Testis (tissue), 3 donors: ENCODE measurements around the gene FCRL3. TPM values are rescaled to one million over a fixed set of nuclear protein-coding genes. Genes with fewer than 3 reads are reported as not detected.

Source experiments
- DNase-seq: peaks from one replicate; pipeline ENCODE4 v3.0.0-alpha.2; 2019
- H3K27ac ChIP-seq, 2 donors: fragments of 200-600 bp; sonication (generic); one replicate each; pipeline ENCODE4 v1.5.1; 2019
- H3K27me3 ChIP-seq: fragments of 200-600 bp; sonication (generic); one replicate; pipeline ENCODE4 v1.5.1; 2019
- H3K36me3 ChIP-seq: fragments of 200-600 bp; sonication (generic); one replicate; pipeline ENCODE4 v1.5.1; 2017; ENCODE audit warnings: low read depth; ENCODE audit errors: missing control alignments
- H3K4me1 ChIP-seq: fragments of 200-600 bp; sonication (generic); one replicate; pipeline ENCODE4 v1.5.1; 2019
- H3K4me3 ChIP-seq, 2 donors: fragments of 200-600 bp; sonication (generic); one replicate each; pipeline ENCODE4 v1.5.1; 2017 to 2019
- H3K9me3 ChIP-seq: fragments of 200-600 bp; sonication (generic); one replicate; pipeline ENCODE4 v1.5.1; 2017
- CTCF ChIP-seq, 3 experiments: fragments of 450-650 bp in 2 of 3; fragments of 200-600 bp in 1 of 3; sonication (generic) in 1 of 3; IDR thresholded peaks; one replicate each; pipeline ENCODE4 v1.5.1; 2016 to 2019; ENCODE audit warnings: antibody characterized with exemption in 3 of 3, mild to moderate bottlenecking in 2 of 3, moderate library complexity in 1 of 3
- POLR2A ChIP-seq: fragments of 450-650 bp; IDR thresholded peaks from one replicate; pipeline ENCODE4 v1.6.1; 2017; ENCODE audit warnings: antibody characterized with exemption, mild to moderate bottlenecking, moderate library complexity
- WGBS, 2 donors: methylation state at CpG; one replicate each; pipeline ENCODE4 v1.1.5; 2018; 5-methylcytosine and 5-hydroxymethylcytosine counted together
- intact Hi-C: fragments of 100-400 bp; cut with DNase I; formaldehyde crosslinking; loops from one replicate; pipeline ENCODE4 v1.15.1; 2023; ENCODE audit warnings: low total_unique reads
- polyA plus RNA-seq: library from polyadenylated mRNA; stranded (reverse); fragments of 350-450 nt; fragmentation: Illumina TruSeq; extraction: RNeasy Lipid Tissue Mini Kit (QIAGEN cat#74804); gene quantifications from one replicate; pipeline ENCODE4 v1.2.3, GENCODE V29; 2014; ENCODE audit warnings: low read depth, low replicate concordance; ENCODE audit not compliant: insufficient read depth
- total RNA-seq, 2 donors: library from RNA; depleted of rRNA; stranded (reverse); fragments of >200 nt; gene quantifications; one replicate each; pipeline ENCODE4 v1.2.3, GENCODE V29; 2016

Gene FCRL3
- total and polyA plus RNA-seq, 3 donors from 2014 or later, result 0.19 to 0.86 (median 0.47) TPM

- no peaks in the 10 kb centered on the region for H3K9me3 ChIP-seq
- intact Hi-C loops, result no loop called here
- no peak overlapping the region for H3K27ac ChIP-seq
- H3K36me3 ChIP-seq, result no peaks in the 10 kb centered on the region
- H3K27me3 ChIP-seq, result no peaks in the 10 kb centered on the region
- no peak overlapping the region for H3K4me3 ChIP-seq
- no peak for DNase-seq
- 86 to 96% methylated on average over 5 of the region's 5 CpGs for WGBS, 2 donors
- TF ChIP-seq CTCF (IDR thresholded peaks at IDR 0.05) (no peak), POLR2A (no peak)
- H3K4me1 ChIP-seq, result no peaks in the 10 kb centered on the region
Measured at GRCh38 chr1:157715736-157716135, 15.2 kb upstream of the FCRL3 start.

- intact Hi-C loops, result no loop called here
- Histone ChIP-seq H3K9me3 (no peaks in the 10 kb centered on the region), H3K27ac (no peak overlapping the region), H3K36me3 (no peaks in the 10 kb centered on the region), H3K27me3 (no peaks in the 10 kb centered on the region), H3K4me1 (no peaks in the 10 kb centered on the region), H3K4me3 (no peak overlapping the region)
- TF ChIP-seq POLR2A (no peak), CTCF (IDR thresholded peaks at IDR 0.05) (no peak)
- no peak for DNase-seq
Measured at GRCh38 chr1:157711802-157712201, 11.2 kb upstream of the FCRL3 start.

GRCh38 chr1:157704878-157705277, 4.3 kb upstream of the FCRL3 start:
- intact Hi-C loops, result no loop called here
- no peaks in the 10 kb centered on the region for H3K27me3 ChIP-seq
- no peak for TF ChIP-seq POLR2A
- TF ChIP-seq CTCF (IDR thresholded peaks at IDR 0.05), result no peak

GRCh38 chr1:157703981-157704380, 3.4 kb upstream of the FCRL3 start:
- Histone ChIP-seq H3K27me3 (no peaks in the 10 kb centered on the region), H3K27ac (no peak overlapping the region), H3K36me3 (no peaks in the 10 kb centered on the region), H3K4me3 (no peak overlapping the region), H3K9me3 (no peaks in the 10 kb centered on the region), H3K4me1 (no peaks in the 10 kb centered on the region)
- no peak for DNase-seq
- intact Hi-C loops, result no loop called here
- 90% methylated on average over 4 of the region's 4 CpGs for WGBS, 2 donors
- no peak for TF ChIP-seq CTCF (IDR thresholded peaks at IDR 0.05)
- TF ChIP-seq POLR2A, result no peak

More at GRCh38 chr1:157704878-157705277, 4.3 kb upstream of the FCRL3 start:
- Histone ChIP-seq H3K4me1 (no peaks in the 10 kb centered on the region), H3K36me3 (no peaks in the 10 kb centered on the region), H3K9me3 (no peaks in the 10 kb centered on the region), H3K27ac (no peak overlapping the region), H3K4me3 (no peak overlapping the region)
- DNase-seq, result no peak

DNA sequence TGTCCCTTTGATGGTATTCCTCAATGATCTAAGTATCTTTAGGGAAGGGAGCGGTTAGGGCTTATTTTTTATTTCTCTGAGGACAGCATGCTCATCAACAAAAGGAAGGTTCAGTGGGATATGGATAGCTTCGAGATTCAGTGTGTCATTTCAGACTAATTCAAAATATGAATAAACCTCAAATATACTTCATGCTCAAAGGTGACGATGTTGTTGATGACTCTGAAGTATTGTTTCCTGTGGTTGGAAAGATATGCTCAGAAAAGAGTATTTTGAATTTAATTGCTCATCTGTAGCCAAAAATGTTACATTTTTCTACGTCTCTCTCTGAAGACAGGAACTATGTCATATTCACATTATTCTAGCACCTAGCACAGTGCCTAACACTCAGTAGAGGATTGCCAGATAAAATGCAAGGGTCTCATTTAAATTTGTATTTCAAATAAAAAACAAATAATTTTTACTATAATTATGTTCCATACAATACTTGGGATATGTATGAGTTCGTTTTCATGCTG, 1.8 kb upstream of the FCRL3 start:
- WGBS, 2 donors, result 87 to 90% methylated on average over 5 of the region's 5 CpGs
- H3K36me3 ChIP-seq, result no peaks in the 10 kb centered on the region
- no peaks in the 10 kb centered on the region for H3K27me3 ChIP-seq
- H3K27ac ChIP-seq, result no peak overlapping the region
- no peak for DNase-seq
- TF ChIP-seq POLR2A (no peak), CTCF (IDR thresholded peaks at IDR 0.05) (no peak)
- no peaks in the 10 kb centered on the region for H3K4me1 ChIP-seq
- intact Hi-C loops, result no loop called here
- H3K4me3 ChIP-seq, result no peak overlapping the region
- H3K9me3 ChIP-seq, result no peaks in the 10 kb centered on the region
